K562 (cell line): Measurements from ENCODE around the gene LRP1-AS. TPM values are rescaled to one million over a fixed set of nuclear protein-coding genes. Genes with fewer than 3 reads are reported as not detected.

Experiments used
- ATAC-seq: fragments of 200-7000 bp; cut with Tn5 transposase; 3 replicates; pipeline ENCODE4 v1.9.1; 2020; ENCODE audit warnings: moderate library complexity
- BruUV-seq: library from RNA; stranded (reverse); fragments of 400-500 nt; replicated peaks from 2 replicates; lab custom pipeline; 2021; lab: Mats Ljungman, UMichigan
- CTCF ChIA-PET: fragments of 300-600 bp; formaldehyde crosslinking; extraction: SDS; loops from one replicate; lab custom pipeline; 2021; ENCODE audit warnings: low intra/inter-chr PET ratio; lab: Yijun Ruan, JAX
- POLR2A ChIA-PET: fragments of 300-600, 350-650 bp; sonication (Branson Sonifier 250); formaldehyde crosslinking; extraction: SDS; loops from one replicate; lab custom pipeline; 2021; ENCODE audit warnings: antibody characterized with exemption, inconsistent platforms; lab: Yijun Ruan, JAX
- DNase-seq, 4 experiments: peaks; one replicate each; pipeline versions ENCODE4 v3.0.0 to v3.0.0-alpha.2; 2011 to 2018; ENCODE audit warnings: low spot score in 3 of 4, mixed read lengths in 3 of 4; ENCODE audit errors: extremely low read depth in 1 of 4
- FAIRE-seq: peaks from 2 replicates; lab custom pipeline; 2011; peaks lifted over from hg19 to GRCh38; lab: Jason Lieb, UNC
- H2AFZ ChIP-seq: 2 replicates; pipeline ENCODE4 v1.6.0; 2011; ENCODE audit warnings: low read depth, low read length, control low read depth, inconsistent platforms
- H3K27ac ChIP-seq: fragments of 200-600 bp; 3 replicates; pipeline ENCODE4 v1.8.0; 2011; ENCODE audit warnings: low read depth, mild to moderate bottlenecking, control low read depth, inconsistent platforms, low read length, moderate library complexity, mixed read lengths; ENCODE audit errors: extremely low read depth
- H3K27me3 ChIP-seq, 2 experiments: fragments of 300-600 bp in 1 of 2; 2 replicates in 1 of 2; 3 replicates in 1 of 2; pipeline versions ENCODE4 v1.6.0 to v1.8.0; 2011; ENCODE audit warnings: inconsistent platforms in 2 of 2, low read length in 2 of 2, mild to moderate bottlenecking in 1 of 2, mixed read lengths in 1 of 2, moderate library complexity in 1 of 2; ENCODE audit not compliant: control insufficient read depth in 2 of 2, insufficient read depth in 2 of 2
- H3K36me3 ChIP-seq: fragments of 300-600 bp; 3 replicates; pipeline ENCODE4 v1.8.0; 2011; ENCODE audit warnings: mild to moderate bottlenecking, low read length, inconsistent platforms; ENCODE audit not compliant: control insufficient read depth, insufficient read depth
- H3K4me1 ChIP-seq, 2 experiments: fragments of 200-600 bp in 1 of 2; replicated peaks in 1 of 2; 2 replicates in 1 of 2; 3 replicates in 1 of 2; pipeline versions ENCODE4 v1.5.1 to v1.8.0; 2011; ENCODE audit warnings: inconsistent platforms in 2 of 2, low read length in 2 of 2, mild to moderate bottlenecking in 1 of 2, mixed read lengths in 1 of 2, moderate library complexity in 1 of 2; ENCODE audit not compliant: control insufficient read depth in 2 of 2, insufficient read depth in 2 of 2
- H3K4me2 ChIP-seq: 2 replicates; pipeline ENCODE4 v1.6.1; 2011; ENCODE audit warnings: low read length, control low read depth, inconsistent platforms, mixed read lengths; ENCODE audit not compliant: insufficient read depth
- H3K4me3 ChIP-seq: fragments of 200-600 bp; sonication (generic), shearing (Covaris generic); 2 replicates; pipeline ENCODE4 v1.5.1; 2016; ENCODE audit warnings: control low read depth, inconsistent platforms
- H3K79me2 ChIP-seq: fragments of 200-600 bp; 3 replicates; pipeline ENCODE4 v1.8.0; 2011; ENCODE audit warnings: low read length, inconsistent platforms; ENCODE audit not compliant: control insufficient read depth, insufficient read depth
- H3K9ac ChIP-seq, 2 experiments: 2 replicates each; pipeline versions ENCODE4 v1.6.0 to v1.6.1; 2011; ENCODE audit warnings: low read depth in 2 of 2, low read length in 2 of 2, control low read depth in 1 of 2, inconsistent platforms in 1 of 2, mild to moderate bottlenecking in 1 of 2, mixed read lengths in 1 of 2; ENCODE audit not compliant: insufficient read depth in 1 of 2
- H3K9me1 ChIP-seq: one replicate; pipeline ENCODE4 v1.6.0; 2011; ENCODE audit warnings: inconsistent platforms, mild to moderate bottlenecking, low read length, moderate library complexity; ENCODE audit not compliant: control insufficient read depth, insufficient read depth
- H3K9me3 ChIP-seq: replicated peaks from 2 replicates; pipeline ENCODE4 v1.5.1; 2011; ENCODE audit warnings: low read depth, low read length, inconsistent platforms; ENCODE audit not compliant: control insufficient read depth, insufficient read depth
- H4K20me1 ChIP-seq: replicated peaks from 2 replicates; pipeline ENCODE4 v1.6.1; 2011; ENCODE audit warnings: low read length, inconsistent platforms, mixed read lengths; ENCODE audit not compliant: control insufficient read depth, insufficient read depth
- CEBPB ChIP-seq: fragments of 450-650 bp; IDR thresholded peaks from 2 replicates; pipeline ENCODE4 v1.6.1; 2016; ENCODE audit warnings: missing genetic modification characterization, missing compliant biosample characterization
- CEBPG ChIP-seq, 3 experiments: fragments of 200-800 bp in 1 of 3; sonication (Bioruptor generic) in 1 of 3; sonication (generic) in 1 of 3; formaldehyde crosslinking in 1 of 3; IDR thresholded peaks in 2 of 3; conservative IDR thresholded peaks in 1 of 3; 2 replicates each; pipeline versions ENCODE4 v1.6.1 to v1.8.0; 2016 to 2022; ENCODE audit warnings: missing compliant biosample characterization in 2 of 3, missing genetic modification characterization in 2 of 3, mild to moderate bottlenecking in 1 of 3, missing genetic modification reagents in 1 of 3
- JUN ChIP-seq, 2 experiments: sonication (generic) in 1 of 2; formaldehyde crosslinking in 1 of 2; IDR thresholded peaks; 2 replicates each; pipeline versions ENCODE4 v1.6.1 to v1.8.0; 2012 to 2022; ENCODE audit warnings: borderline replicate concordance in 2 of 2, mild to moderate bottlenecking in 2 of 2, improper control_type of control experiment in 1 of 2, low read depth in 1 of 2, low read length in 1 of 2, missing genetic modification reagents in 1 of 2
- ZNF165 ChIP-seq: fragments of 250-450 bp; sonication (Bioruptor Pico); IDR thresholded peaks from 2 replicates; pipeline ENCODE4 v1.4.0; 2020; ENCODE audit warnings: borderline replicate concordance
- ZNF583 ChIP-seq: fragments of 250-450 bp; sonication (Bioruptor Pico); IDR thresholded peaks from 2 replicates; pipeline ENCODE4 v1.4.0; 2020
- WGBS: fragments of 100-300 bp; shearing (Covaris generic); methylation state at CpG from one replicate; pipeline ENCODE4 v1.1.6; 2016; ENCODE audit warnings: low coverage, mixed read lengths; ENCODE audit not compliant: insufficient coverage; ENCODE audit errors: missing lambda C conversion rate; 5-methylcytosine and 5-hydroxymethylcytosine counted together
- in situ Hi-C: fragments of 300-500 bp; cut with MboI; formaldehyde crosslinking; loops from 4 replicates; pipeline ENCODE4 v1.15.0; 2018; ENCODE audit warnings: inconsistent platforms, mixed read lengths
- intact Hi-C: fragments of 100-400 bp; cut with micrococcal nuclease; formaldehyde crosslinking; loops from 2 replicates; pipeline ENCODE4 v1.14.2; 2022
- polyA plus RNA-seq, 8 experiments: library from polyadenylated mRNA; depleted of rRNA in 4 of 8; stranded (reverse) in 5 of 8; unstranded in 3 of 8; fragments of >200 nt; fragmentation: Nextera tagmentation in 2 of 8; fragmentation: Illumina TruSeq in 1 of 8; extraction: Ambion mirVana in 2 of 8; extraction: Trizol in 1 of 8; gene quantifications; 2 replicates each; pipeline versions ENCODE4 v1.2.1 to v1.2.3, GENCODE V29; 2011 to 2014; ENCODE audit warnings: inconsistent platforms in 1 of 8, missing spikeins in 1 of 8
- total RNA-seq, 7 experiments: library from RNA; depleted of rRNA in 6 of 7; stranded (reverse); fragments of >200 nt in 6 of 7; fragmentation: Illumina TruSeq in 2 of 7; extraction: Trizol in 2 of 7; gene quantifications; 2 replicates each; pipeline versions ENCODE4 v1.2.1 to v1.2.3, GENCODE V29; 2011 to 2021; ENCODE audit warnings: low replicate concordance in 1 of 7

LRP1-AS gene
- total and polyA plus RNA-seq, 9 of the 15 experiments (the other 6 are each of a cell fraction or from before 2014, with no cell fraction given), result not detected

- no peak for ATAC-seq
- Histone ChIP-seq H3K79me2 (no peaks in the 10 kb centered on the region), H3K9me1 (no peaks in the 10 kb centered on the region), H3K9me3 (no peaks in the 10 kb centered on the region), H3K27me3 (peaks cover 0 to 11% of the 10 kb centered on the region in 2 experiments; a peak in 3 of 5 replicates), H3K4me1 (peaks cover 0 to 8% of the 10 kb centered on the region in 2 experiments; a peak in 4 of 5 replicates), H3K36me3 (no peaks in the 10 kb centered on the region), H3K27ac (no peak overlapping the region), H3K9ac (no peak overlapping the region; a peak in 1 of 4 replicates), H4K20me1 (0 out of 2 replicates have a peak, but pooled peaks cover 3% of the 10 kb centered on the region), H3K4me3 (no peak overlapping the region), H3K4me2 (no peak overlapping the region), H2AFZ (no peak overlapping the region)
- intact Hi-C loops, result no loop called here
- no peak for FAIRE-seq
- DNase-seq, result no peak
- POLR2A ChIA-PET, result interaction anchor here (0.7 to 1.1 kb wide), 4 partner anchors 11 to 34 kb away, joined by 3 to 5 read pairs (median 4); no protein-coding TSS in a partner anchor
- no TSS peak for BruUV-seq
- TF ChIP-seq ZNF165, result no peak
- TF ChIP-seq JUN (IDR thresholded peaks at IDR 0.05; ENCODE audit: borderline replicate concordance, low read depth, low read length), result no peak
- no peak for TF ChIP-seq JUN (CRISPR knock-in tag; IDR thresholded peaks at IDR 0.05; ENCODE audit: borderline replicate concordance)
- no peak for TF ChIP-seq CEBPG (CRISPR knock-in tag; IDR thresholded peaks at IDR 0.05)
- peak; percentile 35 to 70; a peak in 3 of 4 replicates for TF ChIP-seq CEBPG (tag; conservative IDR thresholded peaks at IDR 0.05 in 1 of 2, IDR thresholded peaks at IDR 0.05 in 1 of 2)
- TF ChIP-seq CEBPB, result peak; percentile 83
- no peak for TF ChIP-seq ZNF583 (CRISPR knock-in tag)
- in situ Hi-C loops, result no loop called here
- WGBS, result 20% methylated on average over 4 of the region's 4 CpGs
- CTCF ChIA-PET, result no interaction called here
These were observed 1.2 kb upstream of the LRP1-AS start for GRCh38 chr12:57148469-57149244.
